Activated CD4-positive, CD25-positive, alpha-beta regulatory T cell treated with anti-CD3 and anti-CD28 coated beads, Interleukin-2, amount 50 U/mL, for 16 hours (primary cell): ENCODE data around the gene SLC1A6.
"Not testable (repeated sequence)": the region's sequence is repeated elsewhere in the genome, so short reads cannot be mapped to it uniquely, and the experiment has no call there.

Source experiments
- DNase-seq: peaks from one replicate; pipeline ENCODE4 v3.0.0-alpha.2; 2020; ENCODE audit warnings: low read depth, low spot score

The SLC1A6 gene

GRCh38 chr19:14979476-14980255 is at the start of gene SLC1A6:
Gene SLC1A6 (minus strand): TSS chr19:14979864. CDS start chr19:14972910, 6,954 bp downstream.
- DNase-seq, result no peak

- DNase-seq, result no peak
Measured at GRCh38 chr19:15028490-15028889, 48.8 kb upstream of the SLC1A6 start.

GRCh38 chr19:15025217-15025616 is 45.6 kb upstream of the SLC1A6 start:
- no peak for DNase-seq

DNA sequence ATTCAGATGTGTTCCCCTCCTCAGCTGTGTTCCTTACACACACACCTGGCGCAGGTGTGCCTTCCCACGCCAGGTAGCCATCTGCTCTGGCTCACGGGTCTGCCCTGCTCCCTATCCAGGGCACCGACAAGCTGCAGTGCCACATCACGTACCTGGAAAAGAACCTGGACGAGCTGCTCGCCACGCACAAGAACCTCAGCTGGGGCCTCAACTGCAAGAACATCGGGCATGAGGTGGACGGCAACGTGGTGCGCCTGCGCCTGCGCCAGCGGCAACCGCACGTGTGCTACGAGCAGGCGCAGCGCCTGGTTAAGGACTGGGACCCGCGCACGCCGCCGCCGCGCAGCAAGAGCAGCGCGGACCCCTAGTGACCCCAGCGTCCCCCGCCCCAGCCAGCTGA is 43.1 kb upstream of the SLC1A6 start:
- no peak for DNase-seq

DNA sequence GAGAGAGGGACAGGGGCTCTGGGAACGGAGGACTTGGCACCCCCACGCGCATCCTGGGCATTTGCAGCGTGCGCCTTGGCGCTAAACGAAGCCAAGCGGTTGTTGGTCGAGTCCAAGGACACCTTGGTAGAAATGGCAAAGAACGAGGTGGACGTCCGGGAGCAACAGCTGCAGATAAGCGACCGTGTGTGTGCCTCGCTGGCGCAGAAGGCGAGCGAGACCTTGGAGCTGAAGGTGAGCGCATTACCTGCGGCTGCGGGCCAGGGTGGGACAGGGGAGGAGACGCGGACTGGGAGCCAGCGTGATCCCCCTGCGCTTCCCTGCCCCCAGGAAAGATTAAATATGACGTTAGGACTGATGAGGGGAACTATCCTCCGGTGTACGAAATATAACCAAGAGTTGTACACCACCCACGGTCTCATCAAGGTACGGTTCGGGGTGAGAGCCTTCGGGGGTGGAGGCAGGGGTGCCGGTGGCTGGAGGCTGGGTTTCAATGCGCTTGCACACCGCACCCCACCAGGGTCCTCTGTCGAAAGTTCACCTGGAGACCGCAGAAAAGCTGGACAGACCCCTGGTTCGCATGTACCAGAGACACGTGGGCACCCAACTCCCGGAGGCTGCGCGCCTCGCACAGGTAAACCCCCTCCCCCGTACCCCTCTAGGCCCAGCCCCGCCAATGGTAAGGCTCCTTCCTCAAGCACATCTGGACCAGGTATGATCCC is 41.8 kb upstream of the SLC1A6 start:
- no peak for DNase-seq

GRCh38 chr19:15018836-15019235 is 39.2 kb upstream of the SLC1A6 start:
- not testable (repeated sequence) for DNase-seq

DNA sequence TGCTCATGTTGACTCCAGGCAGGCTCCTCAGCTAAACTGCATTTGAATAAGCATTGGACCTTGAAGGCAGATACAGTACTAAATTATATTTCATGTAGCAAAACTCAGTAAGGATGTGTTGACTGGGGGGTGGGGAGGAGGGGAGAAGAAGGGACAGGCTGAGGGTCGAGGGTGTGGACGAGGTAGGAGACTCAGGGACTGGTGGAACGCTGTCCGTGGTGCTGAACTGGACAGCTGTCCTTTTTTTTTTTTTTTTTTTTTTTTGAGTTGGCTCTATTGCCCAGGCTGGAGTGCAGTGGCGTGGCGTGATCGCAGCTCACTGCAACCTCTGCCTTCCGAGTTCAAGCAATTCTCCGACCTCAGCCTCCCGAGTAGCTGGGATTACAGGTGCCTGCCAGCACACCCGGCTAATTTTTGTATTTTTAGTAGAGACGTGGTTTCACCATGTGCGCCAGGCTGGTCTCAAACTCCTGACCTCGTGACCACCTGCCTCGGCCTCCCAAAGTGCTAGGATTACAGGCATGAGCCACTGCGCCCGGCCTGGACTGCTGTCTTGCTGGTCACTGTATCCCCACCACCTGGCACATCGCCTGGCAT is 36.4 kb upstream of the SLC1A6 start:
- DNase-seq, result no peak

DNA sequence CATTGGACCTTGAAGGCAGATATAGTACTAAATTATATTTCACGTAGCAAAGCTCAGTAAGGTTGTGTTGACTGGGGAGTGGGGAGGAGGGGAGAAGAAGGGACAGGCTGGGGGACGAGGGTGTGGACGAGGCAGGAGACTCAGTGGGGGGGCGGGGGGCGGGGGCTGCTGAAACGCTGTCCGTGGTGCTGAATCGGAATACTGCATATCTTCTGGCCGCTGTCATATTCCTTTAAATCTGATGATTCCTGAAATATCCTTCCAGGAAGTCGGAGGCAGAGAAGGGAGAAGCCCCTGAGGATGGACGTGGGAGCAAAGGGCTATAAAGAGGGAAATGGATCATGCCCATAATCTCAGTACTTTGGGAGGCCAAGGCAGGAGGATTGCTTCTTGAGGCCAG is 34.9 kb upstream of the SLC1A6 start:
- DNase-seq, result no peak

DNA sequence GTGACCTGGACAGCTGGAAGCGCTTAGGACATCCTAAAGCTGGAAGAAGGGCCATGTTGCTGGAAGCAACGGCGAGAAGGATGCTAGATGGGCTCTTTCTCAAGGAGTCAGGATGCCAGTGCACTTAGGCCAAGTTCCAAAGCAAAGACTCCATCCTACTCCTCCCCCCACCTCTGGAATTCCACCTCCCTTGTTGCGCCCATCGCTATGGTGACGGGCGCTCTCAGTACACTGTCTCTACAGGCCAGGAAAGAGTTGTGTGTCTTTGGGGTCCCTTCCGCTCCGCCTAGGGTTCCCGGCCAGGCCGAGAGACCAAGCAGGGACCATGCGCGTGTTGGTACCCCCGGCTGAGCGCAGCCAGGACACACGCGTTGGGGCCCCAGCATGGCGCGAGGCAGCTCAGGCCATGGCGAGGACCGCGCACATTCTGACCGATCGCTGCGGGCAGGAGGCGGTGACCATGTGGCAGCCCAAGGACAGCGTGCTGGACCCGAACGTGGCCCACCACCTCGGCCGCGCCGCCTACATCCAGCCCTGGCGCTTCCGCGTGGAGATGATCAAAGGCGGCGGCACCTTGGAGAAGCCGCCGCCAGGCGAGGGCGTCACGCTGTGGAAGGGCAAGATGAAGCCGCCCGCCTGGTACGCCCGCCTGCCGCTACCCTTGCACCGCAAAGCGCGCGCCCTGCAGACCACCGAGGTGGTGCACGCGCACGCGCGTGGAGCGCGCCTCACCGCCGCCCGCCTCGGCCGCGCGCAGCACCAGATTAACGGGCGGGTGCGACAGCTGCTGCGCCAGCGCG is 31.0 kb upstream of the SLC1A6 start:
- DNase-seq, result no peak

DNA sequence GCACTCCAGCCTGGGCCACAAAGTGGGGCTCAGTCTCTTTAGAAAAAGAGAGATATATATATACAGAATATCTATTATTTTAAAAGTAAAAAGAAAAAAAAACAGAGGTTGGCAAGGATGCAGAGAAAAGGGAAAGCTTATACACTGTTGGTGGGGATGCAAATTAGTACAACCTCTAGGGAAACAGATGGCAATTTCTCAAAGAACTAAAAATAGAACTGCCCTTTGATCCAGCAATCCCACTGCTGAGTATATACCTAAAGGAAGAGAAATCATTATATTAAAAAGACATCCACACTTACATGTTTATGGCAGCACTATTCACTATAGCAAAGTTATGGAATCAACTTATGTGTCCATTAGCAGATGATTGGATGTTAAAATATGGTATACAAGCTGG is 28.6 kb upstream of the SLC1A6 start:
- DNase-seq, result no peak

- no peak for DNase-seq
Measured at GRCh38 chr19:14997981-14998380, 18.3 kb upstream of the SLC1A6 start.

GRCh38 chr19:14992780-14993179 is 13.1 kb upstream of the SLC1A6 start:
- DNase-seq, result no peak

DNA sequence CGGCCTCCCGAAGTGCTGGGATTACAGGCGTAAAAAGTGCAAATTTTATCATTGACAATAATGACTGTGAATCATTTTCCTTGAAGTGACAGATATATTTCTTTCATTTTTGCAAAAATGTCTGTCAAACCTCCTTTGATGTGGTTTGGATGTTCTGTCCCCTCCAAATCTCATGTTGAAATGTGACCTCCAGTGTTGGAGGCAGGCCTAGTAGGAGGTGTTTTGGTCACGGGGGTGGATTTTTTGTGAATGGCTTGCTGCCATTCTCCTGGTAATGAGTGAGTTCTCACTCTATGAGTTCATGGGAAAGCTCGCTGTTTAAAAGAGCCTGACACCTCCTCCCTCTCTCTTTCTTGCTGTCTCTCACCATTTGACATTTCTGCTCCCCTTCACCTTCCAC is 5.5 kb upstream of the SLC1A6 start:
- no peak for DNase-seq

- DNase-seq, result no peak
Measured at GRCh38 chr19:14978161-14978776, 1.4 kb downstream of the SLC1A6 start.

DNA sequence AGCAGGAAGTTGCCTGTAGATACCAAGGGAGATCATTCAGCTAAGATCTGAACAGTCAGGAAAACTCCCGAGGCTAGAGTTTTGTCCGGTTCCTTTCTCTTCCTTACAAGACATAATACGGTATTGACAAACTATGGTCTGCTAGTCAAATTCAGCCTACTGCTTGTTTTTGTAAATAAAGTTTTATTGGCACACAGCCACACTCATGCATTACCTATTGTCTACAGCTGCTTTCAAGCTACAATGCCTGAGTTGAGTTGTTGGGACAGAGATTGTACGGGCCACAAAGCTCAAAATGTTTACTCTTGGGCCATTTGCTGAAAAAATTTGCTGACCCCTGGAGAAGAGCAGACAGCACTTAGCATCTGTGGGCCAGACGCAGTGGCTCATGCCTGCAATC is 2.5 kb downstream of the SLC1A6 start:
- DNase-seq, result no peak

DNA sequence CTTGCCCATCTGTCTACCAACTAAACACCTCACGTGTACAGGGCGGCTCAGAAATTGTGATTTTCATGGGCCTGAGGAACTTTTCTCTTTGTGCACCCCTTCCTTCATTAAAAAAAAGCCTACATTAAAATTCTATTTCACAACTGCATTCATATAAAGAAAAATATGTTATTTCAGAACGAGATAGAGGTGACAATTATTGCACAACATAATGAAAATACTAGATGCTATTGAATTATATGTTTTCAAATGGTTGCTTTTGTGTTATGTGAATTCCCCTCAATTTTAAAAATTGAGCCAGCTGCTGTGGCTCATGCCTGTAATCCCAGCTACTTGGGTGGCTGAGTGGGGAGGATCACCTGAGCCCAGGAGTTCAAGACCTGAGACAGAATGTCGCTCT is 5.2 kb downstream of the SLC1A6 start:
- no peak for DNase-seq

DNA sequence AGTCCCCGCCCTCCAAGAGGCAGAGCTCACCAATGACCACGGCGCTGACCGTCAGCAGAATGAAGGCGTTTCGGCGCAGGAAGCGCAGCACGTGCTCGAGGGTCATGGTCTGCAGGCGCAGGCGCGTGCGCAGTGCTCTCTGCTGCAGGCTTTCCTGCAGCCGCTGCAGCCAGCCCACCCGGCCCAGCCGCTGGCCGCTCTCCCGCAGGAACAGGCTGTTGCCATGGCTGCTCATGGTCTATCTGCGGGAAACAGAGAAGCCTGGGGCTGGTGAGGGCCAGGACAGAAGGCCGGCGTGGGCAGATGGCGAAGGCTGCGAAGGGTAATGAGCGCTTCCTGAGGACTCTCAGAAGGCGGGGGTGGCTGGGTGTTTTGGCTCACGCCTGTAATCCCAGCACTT is 7.0 kb downstream of the SLC1A6 start:
- no peak for DNase-seq

- DNase-seq, result no peak
Measured at GRCh38 chr19:14971474-14971873, 8.2 kb downstream of the SLC1A6 start.

DNA sequence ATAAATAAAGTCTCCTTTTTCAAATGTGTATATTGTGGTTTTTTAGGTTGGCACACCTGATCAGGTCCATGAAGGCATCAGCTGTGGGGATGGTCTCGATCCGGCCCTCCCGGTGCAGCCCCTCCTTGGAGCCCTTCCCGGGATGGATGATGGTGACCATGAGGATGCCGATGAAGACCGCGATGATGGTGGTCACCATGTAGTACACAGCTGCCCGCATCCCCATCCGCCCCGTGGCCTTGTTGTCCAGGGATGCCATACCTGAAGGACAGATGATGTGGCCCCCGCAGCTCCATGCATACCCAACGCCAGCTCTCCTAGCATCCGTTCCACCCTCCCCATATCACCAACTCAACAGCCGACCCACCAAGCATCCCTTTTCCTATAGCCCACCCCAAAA is 11.4 kb downstream of the SLC1A6 start:
- no peak for DNase-seq

- DNase-seq, result no peak
Measured at GRCh38 chr19:14961956-14962685, 17.5 kb downstream of the SLC1A6 start.

DNA sequence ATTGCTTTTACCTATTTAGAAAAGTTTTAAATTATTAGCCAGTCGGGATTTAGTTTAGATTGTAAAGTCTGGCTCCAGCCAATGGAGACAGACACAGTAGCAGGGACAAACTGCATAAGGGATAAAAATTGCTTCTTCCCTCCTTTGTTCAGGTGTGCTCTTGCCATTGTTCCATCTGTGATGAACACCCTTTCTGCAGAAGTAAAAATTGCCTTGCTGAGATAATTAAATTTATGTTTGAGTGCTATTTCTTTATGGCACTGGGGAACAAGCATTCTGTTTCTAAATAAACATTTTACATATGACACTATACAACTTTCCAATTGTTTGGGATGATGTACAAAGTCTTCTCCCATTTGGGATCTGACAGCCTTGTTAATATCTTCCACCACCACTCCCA is 20.4 kb downstream of the SLC1A6 start:
- DNase-seq, result no peak
